HepG2 (cell line): ENCODE results near the gene TAGLN. TPM values are rescaled to one million over a fixed set of nuclear protein-coding genes. Genes with fewer than 3 reads are reported as not detected.

ENCODE experiments used
- ATAC-seq: fragments of 200-7000 bp; cut with Tn5 transposase; 3 replicates; pipeline ENCODE4 v1.9.1; 2020; ENCODE audit warnings: mild to moderate bottlenecking, moderate library complexity
- BruUV-seq: library from RNA; stranded (reverse); fragments of 400-500 nt; replicated peaks from 2 replicates; lab custom pipeline; 2021; lab: Mats Ljungman, UMichigan
- CTCF ChIA-PET: fragments of 300-600 bp; formaldehyde crosslinking; extraction: SDS; loops from one replicate; lab custom pipeline; 2021; ENCODE audit warnings: low total read pairs, inconsistent platforms, low intra/inter-chr PET ratio; lab: Yijun Ruan, JAX
- POLR2A ChIA-PET: fragments of 350-600 bp; sonication (Branson Sonifier 250); formaldehyde crosslinking; loops from one replicate; lab custom pipeline; 2020; ENCODE audit warnings: antibody characterized with exemption, inconsistent platforms; lab: Yijun Ruan, JAX
- DNase-seq: peaks from one replicate; pipeline ENCODE4 v3.0.0-alpha.2; 2015; ENCODE audit warnings: low spot score
- FAIRE-seq: peaks from 3 replicates; lab custom pipeline; 2011; peaks lifted over from hg19 to GRCh38; lab: Jason Lieb, UNC
- H2AFZ ChIP-seq: one replicate; pipeline ENCODE4 v1.6.1; 2011; ENCODE audit warnings: low read length, inconsistent platforms
- H3K27ac ChIP-seq: fragments of 300-600 bp; 3 replicates; pipeline ENCODE4 v1.8.0; 2011; ENCODE audit warnings: mixed run types, mild to moderate bottlenecking, mixed read lengths, low read length, inconsistent platforms; ENCODE audit not compliant: insufficient read depth; ENCODE audit errors: extremely low read length
- H3K27me3 ChIP-seq, 2 experiments: fragments of 200-600 bp in 1 of 2; 2 replicates in 1 of 2; 3 replicates in 1 of 2; pipeline versions ENCODE4 v1.6.0 to v1.8.0; 2011; ENCODE audit warnings: low read length in 2 of 2, mild to moderate bottlenecking in 2 of 2, moderate library complexity in 2 of 2, inconsistent platforms in 1 of 2; ENCODE audit not compliant: insufficient read depth in 2 of 2, control insufficient read depth in 1 of 2
- H3K36me3 ChIP-seq, 2 experiments: fragments of 200-600 bp in 1 of 2; replicated peaks in 1 of 2; 2 replicates in 1 of 2; 3 replicates in 1 of 2; pipeline versions ENCODE4 v1.5.1 to v1.8.0; 2011; ENCODE audit warnings: low read length in 2 of 2, inconsistent platforms in 1 of 2; ENCODE audit not compliant: insufficient read depth in 2 of 2, control insufficient read depth in 1 of 2
- H3K4me1 ChIP-seq: 2 replicates; pipeline ENCODE4 v1.5.1; 2012; ENCODE audit warnings: low read length, inconsistent platforms; ENCODE audit not compliant: insufficient read depth
- H3K4me2 ChIP-seq: 2 replicates; pipeline ENCODE4 v1.6.0; 2011; ENCODE audit warnings: low read depth, low read length, inconsistent platforms
- H3K4me3 ChIP-seq, 3 experiments: fragments of 200-600 bp in 1 of 3; sonication (generic), shearing (Covaris generic) in 1 of 3; replicated peaks in 1 of 3; 2 replicates each; pipeline ENCODE4 v1.5.1; 2011 to 2016; ENCODE audit warnings: low read length in 3 of 3, inconsistent platforms in 2 of 3, low read depth in 2 of 3, mild to moderate bottlenecking in 2 of 3, control low read depth in 1 of 3, mixed read lengths in 1 of 3; ENCODE audit not compliant: insufficient read depth in 1 of 3
- H3K79me2 ChIP-seq: one replicate; pipeline ENCODE4 v1.6.1; 2011; ENCODE audit warnings: low read length, inconsistent platforms; ENCODE audit not compliant: insufficient read depth
- H3K9ac ChIP-seq: 2 replicates; pipeline ENCODE4 v1.6.0; 2011; ENCODE audit warnings: mild to moderate bottlenecking, low read depth, low read length, inconsistent platforms; ENCODE audit not compliant: insufficient read depth
- H3K9me3 ChIP-seq: 2 replicates; pipeline ENCODE4 v1.5.1; 2012; ENCODE audit warnings: mild to moderate bottlenecking, low read length
- H4K20me1 ChIP-seq: 2 replicates; pipeline ENCODE4 v1.6.0; 2011; ENCODE audit warnings: inconsistent platforms, mild to moderate bottlenecking, low read length, moderate library complexity; ENCODE audit not compliant: insufficient read depth
- FOXK2 ChIP-seq: fragments of 450-650 bp; IDR thresholded peaks from 2 replicates; pipeline ENCODE4 v1.6.1; 2016
- GATAD2A ChIP-seq: IDR thresholded peaks from 2 replicates; pipeline ENCODE4 v1.6.1; 2016
- IRF9 ChIP-seq: sonication (generic); formaldehyde crosslinking; IDR thresholded peaks from 2 replicates; pipeline ENCODE4 v1.8.0; 2022; ENCODE audit warnings: missing genetic modification reagents, mild to moderate bottlenecking, borderline replicate concordance
- ZNF121 ChIP-seq: sonication (generic); formaldehyde crosslinking; IDR thresholded peaks from 2 replicates; pipeline ENCODE4 v1.5.0; 2020; ENCODE audit warnings: mild to moderate bottlenecking, missing genetic modification reagents
- ZNF883 ChIP-seq: sonication (generic); formaldehyde crosslinking; IDR thresholded peaks from 2 replicates; pipeline ENCODE4 v1.5.1; 2020; ENCODE audit warnings: mild to moderate bottlenecking, missing genetic modification reagents; ENCODE audit errors: not compliant biosample characterization
- WGBS: methylation state at CpG from one replicate; pipeline ENCODE4 v1.1.6; 2017; ENCODE audit warnings: low lambda C conversion rate; 5-methylcytosine and 5-hydroxymethylcytosine counted together
- in situ Hi-C: cut with HindIII; loops from 2 replicates; pipeline ENCODE4 v1.10.0; 2017; ENCODE audit warnings: low pct_unique_long_range_greater_than_20kb; ENCODE audit not compliant: extremely low pct_ligation_motif_present
- intact Hi-C: fragments of 100-400 bp; cut with micrococcal nuclease; formaldehyde crosslinking; loops from one replicate; pipeline ENCODE4 v1.10.0; 2022; ENCODE audit not compliant: unreplicated experiment
- polyA plus RNA-seq, 8 experiments: library from polyadenylated mRNA; depleted of rRNA in 3 of 8; stranded (reverse) in 7 of 8; unstranded in 1 of 8; fragments of >200 nt; fragmentation: Illumina TruSeq in 4 of 8; extraction: Trizol in 4 of 8; gene quantifications; 2 replicates each; pipeline versions ENCODE4 v1.2.1 to v1.2.3, GENCODE V29; 2011 to 2016; ENCODE audit warnings: low read depth in 4 of 8, missing spikeins in 1 of 8, mixed read lengths in 1 of 8; ENCODE audit not compliant: insufficient read depth in 1 of 8
- total RNA-seq, 5 experiments: library from RNA; depleted of rRNA; stranded (reverse); fragments of >200 nt; fragmentation: Illumina TruSeq; extraction: Trizol; gene quantifications; 2 replicates each; pipeline ENCODE4 v1.2.3, GENCODE V29; 2016; ENCODE audit warnings: low read depth in 1 of 5

Gene TAGLN
- total and polyA plus RNA-seq, 2 of the 13 experiments (the other 11 are each of a cell fraction or from before 2014, with no cell fraction given), result 12.6 to 75.4 TPM

GRCh38 chr11:117171007-117171403, 28.2 kb upstream of the TAGLN start:
- TF ChIP-seq FOXK2, result no peak
- no peak for TF ChIP-seq ZNF883
- Histone ChIP-seq H3K9me3 (no peaks in the 10 kb centered on the region), H3K27ac (no peak overlapping the region), H3K4me2 (no peak overlapping the region), H4K20me1 (no peaks in the 10 kb centered on the region), H3K9ac (no peak overlapping the region), H3K79me2 (no peaks in the 10 kb centered on the region), H3K4me1 (peaks cover 19% of the 10 kb centered on the region; the same call in 1 of the 2 replicates), H2AFZ (no peak overlapping the region), H3K4me3 (no peak overlapping the region), H3K36me3 (peaks cover 7 to 36% of the 10 kb centered on the region in 2 experiments; a peak in 4 of 5 replicates), H3K27me3 (no peaks in the 10 kb centered on the region)
- in situ Hi-C loops, result no loop called here
- ChIA-PET CTCF (no interaction called here), POLR2A (interaction anchor here (1.6 kb wide), 1 partner anchor 8 kb away, joined by 4 read pairs; the partner anchor contains the start of gene SIDT2)
- intact Hi-C loops, result no loop called here
- no TSS peak for BruUV-seq
- WGBS, result 97% methylated on average over 2 of the region's 2 CpGs
- no peak for ATAC-seq
- no peak for DNase-seq
- no peak for FAIRE-seq

DNA sequence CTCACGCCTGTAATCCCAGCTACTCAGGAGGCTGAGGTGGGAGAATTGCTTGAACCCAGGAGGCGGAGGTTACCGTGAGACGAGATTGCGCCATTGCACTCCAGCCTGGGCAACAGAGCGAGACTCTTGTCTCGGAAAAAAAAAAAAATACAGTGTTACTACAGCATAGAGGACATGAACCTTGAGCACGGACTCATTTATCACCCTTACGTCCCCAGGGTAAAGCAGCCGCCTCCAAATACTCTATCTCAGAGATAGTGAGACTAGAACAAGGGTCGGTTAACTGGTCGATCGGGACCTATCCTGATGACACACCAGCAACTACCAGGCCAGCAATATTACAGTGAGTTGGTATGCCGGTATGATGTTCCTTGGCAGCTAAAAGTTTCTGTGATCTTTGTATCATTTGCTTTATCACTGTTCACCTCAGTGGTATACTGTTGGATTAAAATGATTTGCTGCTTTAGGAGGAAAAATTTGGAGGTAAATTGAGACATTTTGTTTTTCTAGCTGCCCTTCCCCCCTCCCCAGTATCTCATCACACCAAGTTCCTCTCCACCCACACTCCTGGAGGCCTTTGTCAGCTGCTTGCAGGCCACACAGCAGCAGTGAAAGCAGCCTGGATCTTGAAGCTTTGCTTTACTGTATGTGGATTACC, 27.6 kb upstream of the TAGLN start:
- 89% methylated on average over 13 of the region's 14 CpGs for WGBS
- DNase-seq, result no peak
- in situ Hi-C loops, result no loop called here
- no peak overlapping the region for H3K27ac ChIP-seq
- POLR2A ChIA-PET, result interaction anchor here (1.8 kb wide), 1 partner anchor 27 kb away, joined by 9 read pairs; the partner anchor contains the start of gene PAFAH1B2
- H3K36me3 ChIP-seq, result peaks cover 6 to 31% of the 10 kb centered on the region in 2 experiments; a peak in 4 of 5 replicates
- ATAC-seq, result no peak
- intact Hi-C loops, result no loop called here
- peaks cover 19% of the 10 kb centered on the region; the same call in 1 of the 2 replicates for H3K4me1 ChIP-seq
- H3K9ac ChIP-seq, result no peak overlapping the region
- H2AFZ ChIP-seq, result no peak overlapping the region
- FAIRE-seq, result no peak
- BruUV-seq, result no TSS peak
- H3K27me3 ChIP-seq, result no peaks in the 10 kb centered on the region
- no peaks in the 10 kb centered on the region for H3K79me2 ChIP-seq
- no peak overlapping the region for H3K4me3 ChIP-seq
- TF ChIP-seq GATAD2A, result no peak
- TF ChIP-seq IRF9, result no peak
- TF ChIP-seq ZNF121, result peak; percentile 53; the same call in 1 of the 2 replicates
- TF ChIP-seq, all 625 proteins: peak for 1
- CTCF ChIA-PET, result no interaction called here
- Histone ChIP-seq H3K4me2 (no peak overlapping the region), H4K20me1 (no peaks in the 10 kb centered on the region), H3K9me3 (no peaks in the 10 kb centered on the region)
